SK-N-DZ (cell line): ENCODE results near the gene GFI1B.
A peak's percentile ranks its signal among the peaks of the same experiment; 100 is the strongest.
"Not testable (repeated sequence)": the region's sequence is repeated elsewhere in the genome, so short reads cannot be mapped to it uniquely, and the experiment has no call there.

Experiments
- DNase-seq: peaks from one replicate; pipeline ENCODE4 v3.0.0-alpha.2; 2015; ENCODE audit warnings: low spot score

GFI1B gene

DNA sequence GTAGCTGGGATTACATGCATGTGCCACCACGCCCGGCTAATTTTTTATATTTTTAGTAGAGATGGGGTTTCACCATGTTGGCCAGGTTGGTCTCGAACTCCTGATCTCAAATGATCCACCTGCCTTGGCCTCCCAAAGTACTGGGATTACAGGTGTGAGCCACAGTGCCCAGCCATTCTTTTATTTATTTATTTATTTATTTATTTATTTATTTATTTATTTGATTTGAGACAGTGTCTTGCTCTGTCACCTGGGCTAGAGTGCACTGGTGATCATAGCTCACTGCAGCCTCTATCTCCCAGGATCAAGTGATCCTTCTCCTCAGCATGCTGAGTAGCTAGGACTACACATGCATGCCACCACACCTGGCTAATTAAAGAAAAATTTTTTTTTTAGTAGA is 10.6 kb upstream of the GFI1B start:
- DNase-seq: not testable (repeated sequence)

DNA sequence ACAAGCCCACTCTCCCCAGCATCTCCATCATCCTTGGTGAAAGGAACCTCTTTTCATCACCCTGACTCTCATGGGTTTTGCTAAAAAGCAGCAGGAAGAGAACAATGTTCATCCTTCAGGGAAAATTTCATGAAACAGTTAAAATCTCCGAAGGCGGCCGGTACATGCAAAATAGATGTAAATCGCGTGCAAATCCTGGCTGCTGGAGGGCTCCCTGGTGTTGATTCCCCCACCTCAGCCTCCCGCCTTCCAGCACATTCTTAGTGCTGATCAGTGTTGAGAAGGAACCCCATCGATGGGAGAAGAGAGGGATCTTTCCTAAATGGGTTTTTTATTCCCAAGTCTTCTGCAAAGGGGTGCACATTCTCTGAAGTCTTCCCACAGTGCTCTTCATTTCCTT is 8.7 kb upstream of the GFI1B start:
- no peak for DNase-seq

DNA sequence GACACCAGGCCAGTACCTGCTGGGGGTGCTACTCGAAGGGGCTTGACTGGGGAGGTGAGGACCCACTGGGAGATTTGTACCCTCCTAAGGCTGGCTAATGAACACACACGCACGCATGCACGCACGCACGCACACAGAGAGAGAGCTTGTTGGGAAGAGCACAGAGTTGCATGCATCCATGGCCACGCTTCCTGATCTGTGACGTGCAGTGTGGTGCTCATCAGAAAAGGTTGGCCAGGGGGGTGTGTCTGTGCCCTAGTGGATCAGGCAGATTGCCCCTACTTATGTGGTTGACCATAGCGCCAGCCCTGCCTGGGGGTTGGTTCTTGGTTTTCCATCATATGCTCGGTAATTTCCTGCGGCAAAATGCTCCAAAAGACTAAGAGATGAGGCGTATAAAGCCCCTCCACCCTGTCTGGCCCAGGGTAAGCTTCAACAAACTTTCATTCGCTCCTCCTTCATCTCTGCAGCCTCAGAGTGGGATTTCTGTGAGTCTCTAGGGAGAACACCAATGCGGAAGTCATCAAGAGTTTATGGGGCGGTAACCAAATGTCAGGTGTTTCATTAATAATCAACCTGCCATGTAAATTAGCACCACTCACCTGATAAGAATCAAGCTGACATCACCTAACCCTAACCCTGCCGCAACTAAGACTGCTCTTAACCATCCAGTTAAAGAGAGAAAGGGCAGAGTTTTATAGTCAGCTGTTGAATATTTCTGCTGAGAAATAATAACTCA is 8.0 kb upstream of the GFI1B start:
- no peak for DNase-seq

DNA sequence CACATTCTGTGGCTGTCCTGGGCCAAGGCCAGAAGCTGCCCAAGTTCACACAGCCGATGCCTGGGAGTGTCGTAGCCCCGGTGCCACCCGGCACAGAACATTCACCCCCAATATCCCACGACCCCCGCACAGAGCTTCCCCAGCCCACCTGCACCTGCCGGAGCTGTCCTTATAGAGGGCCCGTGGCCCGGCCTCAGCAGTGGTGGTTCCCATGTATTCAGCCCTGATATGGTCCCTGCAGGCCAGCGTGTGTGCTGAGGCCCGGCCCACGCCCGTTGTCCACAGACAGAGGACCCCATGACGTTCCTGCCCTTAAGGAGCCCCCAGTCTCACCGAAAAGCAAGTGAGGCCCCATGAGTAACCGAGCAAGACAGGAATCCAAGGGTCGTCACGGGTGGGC is 5.3 kb upstream of the GFI1B start:
- no peak for DNase-seq

GRCh38 chr9:132973713-132974112 is 4.8 kb upstream of the GFI1B start:
- peak; percentile 38 for DNase-seq

DNA sequence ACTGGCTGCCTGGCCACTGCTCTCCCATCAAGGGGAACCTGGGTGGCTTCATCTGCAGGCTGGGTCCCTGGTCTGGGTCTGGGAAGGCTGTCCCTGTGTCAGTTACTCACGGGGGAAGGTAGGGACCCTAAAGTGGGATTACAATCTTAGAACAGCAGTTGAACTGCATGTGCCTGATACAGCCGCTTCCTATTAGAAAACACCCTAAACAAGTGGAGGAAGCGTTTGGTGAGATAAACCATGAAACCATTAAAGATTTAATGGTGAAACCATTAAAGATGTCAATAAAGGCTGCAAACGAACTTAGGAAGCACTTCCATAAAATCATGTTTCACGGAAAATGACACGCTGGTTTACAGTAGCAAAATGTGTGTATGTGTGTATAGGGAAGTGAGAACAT is 2.5 kb upstream of the GFI1B start:
- no peak for DNase-seq

- no peak for DNase-seq
Observed at GRCh38 chr9:132976571-132976970, 1.9 kb upstream of the GFI1B start.

GRCh38 chr9:132978112-132978450 is 413 bp upstream of the GFI1B start:
- DNase-seq: no peak

DNA sequence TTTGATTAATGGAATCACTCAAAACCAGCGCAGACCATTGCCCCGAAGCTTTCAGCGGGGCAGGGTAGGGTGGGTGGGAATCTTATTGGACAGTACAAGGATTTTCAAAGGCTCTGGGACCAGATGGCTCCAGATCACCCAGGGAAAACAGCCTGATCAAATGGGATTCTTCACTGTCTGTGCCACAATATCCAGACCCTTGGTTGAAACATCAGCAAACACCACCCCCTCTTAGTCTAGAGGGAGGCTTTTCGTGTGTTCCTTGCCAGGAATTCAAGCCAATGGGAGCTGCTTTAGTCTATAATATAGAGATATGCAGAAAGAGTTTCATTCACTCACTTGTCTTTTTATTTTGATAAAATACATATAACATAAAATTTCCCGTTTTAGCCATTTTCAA is 1.7 kb downstream of the GFI1B start:
- DNase-seq: no peak

- no peak for DNase-seq
Observed at GRCh38 chr9:132982458-132982857, 4.0 kb downstream of the GFI1B start.

GRCh38 chr9:132983491-132984201 is 5.2 kb downstream of the GFI1B start:
- no peak for DNase-seq

- no peak for DNase-seq
Observed at GRCh38 chr9:132984202-132985070, 5.9 kb downstream of the GFI1B start.

DNA sequence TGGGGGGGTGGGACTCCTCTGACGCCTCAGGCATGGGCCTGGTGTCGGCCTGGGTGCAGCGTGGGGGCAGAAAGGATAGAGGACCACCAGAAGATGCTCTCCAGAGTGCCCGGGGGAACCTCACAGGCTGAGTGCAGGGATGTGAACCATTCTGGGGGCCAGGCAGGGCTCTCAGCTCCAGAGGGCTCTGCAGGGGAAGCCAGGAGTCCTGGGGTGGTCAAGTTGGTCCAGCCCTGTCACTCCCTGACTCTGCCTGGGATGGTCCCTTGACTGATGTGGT is 6.5 kb downstream of the GFI1B start:
- DNase-seq: no peak

DNA sequence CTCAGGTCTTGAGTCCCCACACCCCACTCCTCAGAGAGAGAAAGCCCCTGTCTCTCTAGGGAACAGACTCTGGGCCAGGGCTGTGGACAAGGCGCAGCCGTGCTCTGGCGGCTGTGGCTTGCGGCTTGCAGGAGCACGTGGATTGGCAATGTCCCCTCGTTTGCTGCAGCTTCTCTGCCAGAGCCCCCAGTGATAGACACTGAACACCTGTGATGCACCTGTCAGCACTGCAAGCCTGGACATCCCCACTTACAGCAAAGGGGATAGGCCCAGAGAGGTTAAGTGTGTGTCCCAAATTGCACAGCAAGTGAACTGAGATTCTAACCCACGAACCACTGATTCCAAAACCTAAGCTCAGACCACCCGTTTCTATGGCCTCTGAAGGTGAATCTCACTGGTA is 7.0 kb downstream of the GFI1B start:
- DNase-seq: no peak

DNA sequence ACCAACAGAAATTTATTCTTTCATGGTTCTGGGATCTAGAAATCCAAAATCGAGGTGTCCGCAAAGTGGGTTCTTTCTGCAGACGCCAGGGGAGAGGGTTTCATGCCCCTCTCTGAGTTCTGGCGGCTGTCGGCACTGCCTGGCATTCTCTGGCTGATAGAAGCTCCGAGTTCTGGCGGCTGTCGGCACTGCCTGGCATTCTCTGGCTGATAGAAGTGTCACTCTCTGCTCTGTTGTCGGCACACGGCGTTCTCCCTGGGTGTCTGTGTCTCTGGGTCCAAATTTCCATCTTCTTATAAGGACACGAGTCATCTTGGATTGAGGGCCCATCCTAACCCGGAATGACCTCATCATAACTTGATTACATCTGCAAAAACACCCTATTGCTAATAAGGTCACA is 7.6 kb downstream of the GFI1B start:
- DNase-seq: no peak

GRCh38 chr9:132986640-132987620 is 8.4 kb downstream of the GFI1B start:
- DNase-seq: no peak

DNA sequence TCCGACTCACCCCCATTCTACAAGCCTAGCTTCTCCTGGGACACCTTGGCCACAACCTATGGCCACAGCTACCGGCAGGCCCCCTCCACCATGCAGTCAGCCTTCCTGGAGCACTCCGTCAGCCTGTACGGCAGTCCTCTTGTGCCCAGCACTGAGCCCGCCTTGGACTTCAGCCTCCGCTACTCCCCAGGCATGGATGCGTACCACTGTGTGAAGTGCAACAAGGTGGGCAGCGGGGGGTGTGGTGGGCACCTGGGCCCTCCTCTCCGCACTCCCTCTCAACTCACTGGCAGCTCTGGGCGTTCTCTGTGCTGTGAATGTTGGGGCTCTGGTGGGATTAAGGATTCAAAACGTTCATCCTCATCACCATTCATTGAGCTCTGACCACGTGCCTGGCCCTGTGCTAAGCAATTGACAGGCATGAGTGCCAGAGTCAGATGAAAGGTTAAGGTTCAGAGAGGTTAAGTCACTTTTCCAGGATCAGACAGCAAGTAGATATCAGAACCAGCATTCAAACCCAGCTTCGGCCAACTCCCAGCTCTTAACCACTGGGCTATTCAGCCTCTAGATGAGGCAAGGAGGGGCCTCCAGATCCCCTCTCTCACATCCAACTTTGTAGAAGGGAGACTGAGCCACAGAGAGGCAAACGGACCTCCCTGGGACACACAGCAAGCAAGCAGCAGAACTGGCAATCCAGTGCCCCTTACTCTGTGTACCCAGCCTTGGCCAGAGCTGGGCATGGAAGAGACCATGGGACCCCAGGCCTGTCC is 9.9 kb downstream of the GFI1B start:
- no peak for DNase-seq

- no peak for DNase-seq
Observed at GRCh38 chr9:132989014-132989310, 10.5 kb downstream of the GFI1B start.

GRCh38 chr9:132989414-132989996 is 11.0 kb downstream of the GFI1B start:
- DNase-seq: no peak

- peak; percentile 26 for DNase-seq
Observed at GRCh38 chr9:132989998-132990557, 11.6 kb downstream of the GFI1B start.
